ENCODE data around the gene OCIAD2.

OCIAD2 gene

DNA sequence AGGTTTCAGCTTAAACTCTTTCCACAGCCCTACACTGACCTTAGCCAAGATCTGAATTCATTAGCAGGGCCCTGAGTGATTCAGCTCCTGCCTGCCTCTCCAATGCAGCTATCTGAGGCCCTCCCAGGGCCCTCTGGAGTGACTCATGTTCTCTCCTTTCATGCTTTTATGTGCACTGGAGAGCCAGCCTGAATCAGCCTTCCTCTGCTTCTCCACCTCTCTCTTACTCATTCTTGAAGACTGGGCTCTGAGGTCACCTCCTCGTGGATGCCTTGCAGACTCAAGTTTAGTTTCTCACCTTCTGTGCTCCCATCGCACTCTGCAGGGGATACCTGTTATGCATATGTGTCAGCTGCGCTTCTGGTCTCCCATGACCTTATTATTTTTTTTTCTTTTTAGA is 3.1 kb upstream of the OCIAD2 start:
- no peak for DNase-seq (ENCODE audit: low read depth)
- H3K4me3 ChIP-seq (ENCODE audit: low read depth, low read length) = no peak overlapping the region
- TF ChIP-seq, protein P1, sequence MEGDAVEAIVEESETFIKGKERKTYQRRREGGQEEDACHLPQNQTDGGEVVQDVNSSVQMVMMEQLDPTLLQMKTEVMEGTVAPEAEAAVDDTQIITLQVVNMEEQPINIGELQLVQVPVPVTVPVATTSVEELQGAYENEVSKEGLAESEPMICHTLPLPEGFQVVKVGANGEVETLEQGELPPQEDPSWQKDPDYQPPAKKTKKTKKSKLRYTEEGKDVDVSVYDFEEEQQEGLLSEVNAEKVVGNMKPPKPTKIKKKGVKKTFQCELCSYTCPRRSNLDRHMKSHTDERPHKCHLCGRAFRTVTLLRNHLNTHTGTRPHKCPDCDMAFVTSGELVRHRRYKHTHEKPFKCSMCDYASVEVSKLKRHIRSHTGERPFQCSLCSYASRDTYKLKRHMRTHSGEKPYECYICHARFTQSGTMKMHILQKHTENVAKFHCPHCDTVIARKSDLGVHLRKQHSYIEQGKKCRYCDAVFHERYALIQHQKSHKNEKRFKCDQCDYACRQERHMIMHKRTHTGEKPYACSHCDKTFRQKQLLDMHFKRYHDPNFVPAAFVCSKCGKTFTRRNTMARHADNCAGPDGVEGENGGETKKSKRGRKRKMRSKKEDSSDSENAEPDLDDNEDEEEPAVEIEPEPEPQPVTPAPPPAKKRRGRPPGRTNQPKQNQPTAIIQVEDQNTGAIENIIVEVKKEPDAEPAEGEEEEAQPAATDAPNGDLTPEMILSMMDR (IDR thresholded peaks at IDR 0.05; ENCODE audit: control insufficient read depth, extremely low read depth, insufficient read depth) = no peak

DNA sequence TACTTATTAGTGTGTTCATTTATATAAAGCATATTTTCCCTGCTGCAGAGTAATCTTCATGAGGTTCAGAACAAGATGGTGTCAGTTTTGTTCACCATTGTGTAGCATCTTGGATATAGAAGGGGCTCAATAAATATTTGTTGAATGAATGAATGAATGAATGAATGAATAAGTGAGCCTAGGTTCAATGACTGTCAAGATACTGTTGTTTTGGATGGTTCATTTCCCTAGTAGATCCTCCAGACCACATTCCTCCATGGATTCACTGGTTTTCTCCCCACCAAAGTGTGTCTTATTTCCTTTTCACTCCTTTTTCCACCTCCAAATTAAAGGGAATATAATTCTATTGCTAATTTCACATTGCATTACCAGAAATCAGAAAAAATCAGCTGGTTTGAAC is 2.1 kb upstream of the OCIAD2 start:
- TF ChIP-seq, protein P1 (IDR thresholded peaks at IDR 0.05; ENCODE audit: control insufficient read depth, extremely low read depth, insufficient read depth) = no peak
- DNase-seq (ENCODE audit: low read depth) = no peak
- no peak overlapping the region for H3K4me3 ChIP-seq (ENCODE audit: low read depth, low read length)

- no peak overlapping the region for H3K4me3 ChIP-seq (ENCODE audit: low read depth, low read length)
- no peak for DNase-seq (ENCODE audit: low read depth)
- TF ChIP-seq, protein P1 (IDR thresholded peaks at IDR 0.05; ENCODE audit: control insufficient read depth, extremely low read depth, insufficient read depth) = no peak
These were observed 1.3 kb upstream of the OCIAD2 start for GRCh38 chr4:48907706-48908477.

GRCh38 chr4:48905363-48906015 is 1.1 kb downstream of the OCIAD2 start:
- peak overlapping the region; percentile 80 for H3K4me3 ChIP-seq (ENCODE audit: low read depth, low read length)
- TF ChIP-seq, protein P1 (IDR thresholded peaks at IDR 0.05; ENCODE audit: control insufficient read depth, extremely low read depth, insufficient read depth) = no peak
- DNase-seq (ENCODE audit: low read depth) = no peak

DNA sequence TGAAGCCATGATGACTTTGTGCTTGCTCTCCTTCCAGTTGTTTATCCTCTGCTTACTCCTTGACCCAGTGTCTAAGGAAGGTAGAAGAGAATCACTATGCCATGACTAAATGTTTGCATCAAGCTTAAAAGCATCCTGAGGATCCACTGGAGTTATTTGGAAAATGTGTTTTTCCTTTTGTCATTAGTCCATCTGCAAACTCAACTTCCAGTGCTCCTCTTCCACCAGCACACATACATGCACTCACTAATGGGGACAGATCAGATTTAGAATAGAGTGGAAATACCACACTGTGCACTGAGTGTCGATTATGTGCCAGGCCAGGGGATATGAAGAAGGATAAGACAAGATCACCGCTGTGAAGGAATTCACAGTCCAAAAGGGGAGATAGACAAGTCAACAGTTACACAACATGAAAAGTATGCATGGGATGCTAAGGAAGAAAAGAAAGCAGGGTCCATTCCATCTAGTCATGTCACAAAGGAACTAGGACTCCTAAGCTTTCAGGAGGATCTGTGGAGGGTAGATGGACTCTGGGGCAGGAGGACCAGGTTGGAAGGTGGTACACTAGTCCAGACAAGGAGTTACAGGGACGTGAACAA is 1.9 kb downstream of the OCIAD2 start:
- H3K4me3 ChIP-seq (ENCODE audit: low read depth, low read length) = no peak overlapping the region
- no peak for DNase-seq (ENCODE audit: low read depth)
- TF ChIP-seq, protein P1 (IDR thresholded peaks at IDR 0.05; ENCODE audit: control insufficient read depth, extremely low read depth, insufficient read depth) = no peak

DNA sequence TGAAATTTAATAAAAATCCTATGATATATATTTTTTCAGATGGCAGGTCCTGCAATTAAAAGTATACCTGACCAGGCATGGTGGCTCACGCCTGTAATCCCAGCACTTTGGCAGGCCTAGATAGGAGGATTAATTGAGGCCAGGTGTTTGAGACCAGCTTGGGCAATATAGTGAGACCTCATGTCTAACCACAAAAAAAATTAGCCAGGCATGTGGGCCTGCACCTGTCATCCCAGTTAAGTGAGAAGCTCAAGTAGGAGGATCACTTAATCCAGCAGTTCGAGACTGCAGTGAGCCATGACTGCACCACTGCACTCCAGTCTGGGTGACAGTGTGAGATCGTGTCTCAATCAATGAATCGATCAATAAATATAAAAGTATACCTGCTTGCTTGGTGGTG is 2.5 kb downstream of the OCIAD2 start:
- TF ChIP-seq, protein P1 (IDR thresholded peaks at IDR 0.05; ENCODE audit: control insufficient read depth, extremely low read depth, insufficient read depth) = no peak
- no peak overlapping the region for H3K4me3 ChIP-seq (ENCODE audit: low read depth, low read length)
- DNase-seq (ENCODE audit: low read depth) = no peak
